Measurements from ENCODE around the gene PCNT. TPM values are rescaled to one million over a fixed set of nuclear protein-coding genes. Genes with fewer than 3 reads are reported as not detected.
"Not testable (repeated sequence)": the region's sequence is repeated elsewhere in the genome, so short reads cannot be mapped to it uniquely, and the experiment has no call there.

Gene PCNT
- polyA plus RNA-seq, 1 experiment, result 8.5 TPM

DNA sequence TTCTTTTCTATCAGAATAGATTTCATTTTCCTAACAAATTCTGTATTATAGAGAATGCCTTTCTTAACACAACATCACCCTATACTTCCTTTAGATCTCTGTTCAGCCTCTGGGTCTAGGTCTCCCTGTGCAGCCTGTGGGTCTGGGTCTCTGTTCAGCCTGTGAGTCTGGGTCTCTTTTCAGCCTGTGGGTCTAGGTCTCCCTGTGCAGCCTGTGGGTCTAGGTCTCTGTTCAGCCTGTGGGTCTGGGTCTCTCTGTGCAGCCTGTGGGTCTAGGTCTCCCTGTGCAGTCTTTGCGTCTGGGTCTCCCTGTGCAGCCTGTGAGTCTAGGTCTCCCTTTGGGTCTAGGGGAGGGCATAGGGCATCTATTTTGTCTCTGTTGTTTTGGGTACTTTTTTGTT is 75.2 kb downstream of the PCNT start:
- ChIA-PET CTCF (no interaction called here), POLR2A (no interaction called here)
- Histone ChIP-seq H3K9me3 (ENCODE audit: control insufficient read depth, insufficient read depth, low read length) (no peaks in the 10 kb centered on the region; the same call in 1 of the 2 replicates), H3K27ac (ENCODE audit: low read depth, low read length) (no peak overlapping the region), H3K27me3 (ENCODE audit: control insufficient read depth, insufficient read depth, low read length) (no peaks in the 10 kb centered on the region), H3K4me3 (ENCODE audit: low read depth, low read length) (no peak overlapping the region)
- TF ChIP-seq, protein P1, sequence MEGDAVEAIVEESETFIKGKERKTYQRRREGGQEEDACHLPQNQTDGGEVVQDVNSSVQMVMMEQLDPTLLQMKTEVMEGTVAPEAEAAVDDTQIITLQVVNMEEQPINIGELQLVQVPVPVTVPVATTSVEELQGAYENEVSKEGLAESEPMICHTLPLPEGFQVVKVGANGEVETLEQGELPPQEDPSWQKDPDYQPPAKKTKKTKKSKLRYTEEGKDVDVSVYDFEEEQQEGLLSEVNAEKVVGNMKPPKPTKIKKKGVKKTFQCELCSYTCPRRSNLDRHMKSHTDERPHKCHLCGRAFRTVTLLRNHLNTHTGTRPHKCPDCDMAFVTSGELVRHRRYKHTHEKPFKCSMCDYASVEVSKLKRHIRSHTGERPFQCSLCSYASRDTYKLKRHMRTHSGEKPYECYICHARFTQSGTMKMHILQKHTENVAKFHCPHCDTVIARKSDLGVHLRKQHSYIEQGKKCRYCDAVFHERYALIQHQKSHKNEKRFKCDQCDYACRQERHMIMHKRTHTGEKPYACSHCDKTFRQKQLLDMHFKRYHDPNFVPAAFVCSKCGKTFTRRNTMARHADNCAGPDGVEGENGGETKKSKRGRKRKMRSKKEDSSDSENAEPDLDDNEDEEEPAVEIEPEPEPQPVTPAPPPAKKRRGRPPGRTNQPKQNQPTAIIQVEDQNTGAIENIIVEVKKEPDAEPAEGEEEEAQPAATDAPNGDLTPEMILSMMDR (IDR thresholded peaks at IDR 0.05; ENCODE audit: low read depth, low read length), result no peak
- DNase-seq (ENCODE audit: low read depth, low spot score), result no peak

DNA sequence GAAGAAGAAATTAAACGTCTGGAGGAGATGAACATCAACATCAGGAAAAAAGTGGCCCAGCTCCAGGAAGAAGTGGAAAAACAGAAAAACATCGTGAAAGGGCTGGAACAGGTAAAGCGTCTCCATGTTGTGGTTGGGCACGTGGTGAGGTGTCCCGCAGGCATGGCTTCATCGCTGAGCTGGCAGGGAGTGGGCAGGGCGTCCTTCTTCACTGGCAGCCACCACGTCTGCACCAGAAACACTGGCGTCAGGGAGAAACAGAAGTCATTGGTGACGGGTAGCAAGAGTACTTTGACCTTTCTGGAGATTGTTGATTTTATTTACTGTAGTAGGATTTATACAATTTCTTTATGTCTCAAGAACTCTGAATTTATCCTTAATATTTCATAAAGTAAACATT is 75.7 kb downstream of the PCNT start:
- ChIA-PET POLR2A (no interaction called here), CTCF (no interaction called here)
- TF ChIP-seq, protein P1 (IDR thresholded peaks at IDR 0.05; ENCODE audit: low read depth, low read length), result no peak
- no peak for DNase-seq (ENCODE audit: low read depth, low spot score)
- Histone ChIP-seq H3K27me3 (ENCODE audit: control insufficient read depth, insufficient read depth, low read length) (no peaks in the 10 kb centered on the region), H3K27ac (ENCODE audit: low read depth, low read length) (no peak overlapping the region), H3K4me3 (ENCODE audit: low read depth, low read length) (no peak overlapping the region), H3K9me3 (ENCODE audit: control insufficient read depth, insufficient read depth, low read length) (no peaks in the 10 kb centered on the region; the same call in 1 of the 2 replicates)

DNA sequence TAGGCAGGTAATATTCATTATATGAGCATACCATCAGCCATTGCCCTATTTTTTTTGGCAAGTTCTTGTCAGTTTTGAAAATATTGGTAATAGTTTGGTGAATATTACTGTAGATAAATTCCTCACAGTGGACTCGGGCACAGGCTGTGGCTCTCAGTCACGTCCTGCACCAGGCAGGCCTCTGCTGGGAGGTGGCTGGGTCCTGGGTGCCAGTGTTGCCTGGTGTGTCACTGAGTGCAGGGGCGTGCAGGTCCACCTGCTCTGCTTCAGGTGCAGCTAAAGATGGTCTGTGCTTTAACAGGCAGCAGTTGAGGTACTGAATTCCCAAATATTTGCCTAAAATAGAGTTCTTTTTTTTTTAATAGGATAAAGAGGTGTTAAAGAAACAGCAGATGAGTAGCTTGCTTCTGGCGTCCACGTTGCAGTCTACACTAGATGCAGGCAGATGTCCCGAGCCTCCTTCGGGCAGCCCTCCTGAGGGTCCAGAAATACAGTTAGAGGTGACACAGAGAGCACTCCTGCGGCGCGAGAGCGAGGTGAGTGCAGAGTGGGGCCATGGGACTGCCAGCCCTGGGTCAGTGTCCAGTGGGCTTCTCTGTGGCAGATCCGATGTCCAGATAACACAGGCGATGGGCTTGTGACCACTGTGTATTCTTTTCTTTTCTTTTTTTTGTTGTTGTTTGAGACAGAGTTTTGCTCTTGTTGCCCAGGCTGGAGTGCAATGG is 77.4 kb downstream of the PCNT start:
- ChIA-PET POLR2A (no interaction called here), CTCF (no interaction called here)
- H3K27ac ChIP-seq (ENCODE audit: low read depth, low read length), result no peak overlapping the region
- TF ChIP-seq, protein P1 (IDR thresholded peaks at IDR 0.05; ENCODE audit: low read depth, low read length), result no peak
- no peak overlapping the region for H3K4me3 ChIP-seq (ENCODE audit: low read depth, low read length)
- no peaks in the 10 kb centered on the region; the same call in 1 of the 2 replicates for H3K9me3 ChIP-seq (ENCODE audit: control insufficient read depth, insufficient read depth, low read length)
- no peak for DNase-seq (ENCODE audit: low read depth, low spot score)
- no peaks in the 10 kb centered on the region for H3K27me3 ChIP-seq (ENCODE audit: control insufficient read depth, insufficient read depth, low read length)

DNA sequence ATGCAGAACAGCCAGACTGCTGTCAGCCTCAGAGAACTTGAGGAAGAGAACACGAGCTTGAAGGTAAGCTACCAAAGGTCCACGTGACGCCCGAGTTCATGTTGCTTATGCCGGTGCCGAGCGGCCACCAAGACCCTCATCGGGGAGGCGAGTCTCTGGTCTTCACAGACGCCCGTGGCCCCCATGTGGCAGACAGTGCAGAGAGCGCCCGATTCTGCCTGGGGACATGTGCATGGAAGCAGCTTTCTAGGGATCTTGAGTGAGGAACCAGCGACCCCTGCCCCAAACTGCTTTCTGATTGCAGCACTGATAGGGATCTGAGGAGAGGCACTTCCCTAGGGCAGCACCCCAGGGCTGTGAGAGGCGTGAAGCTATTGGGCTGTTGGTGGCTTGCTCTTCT is 78.5 kb downstream of the PCNT start:
- no peaks in the 10 kb centered on the region for H3K27me3 ChIP-seq (ENCODE audit: control insufficient read depth, insufficient read depth, low read length)
- TF ChIP-seq, protein P1 (IDR thresholded peaks at IDR 0.05; ENCODE audit: low read depth, low read length), result no peak
- H3K9me3 ChIP-seq (ENCODE audit: control insufficient read depth, insufficient read depth, low read length), result no peaks in the 10 kb centered on the region; the same call in 1 of the 2 replicates
- no peak for DNase-seq (ENCODE audit: low read depth, low spot score)
- no peak overlapping the region for H3K4me3 ChIP-seq (ENCODE audit: low read depth, low read length)
- ChIA-PET CTCF (no interaction called here), POLR2A (no interaction called here)
- H3K27ac ChIP-seq (ENCODE audit: low read depth, low read length), result no peak overlapping the region

DNA sequence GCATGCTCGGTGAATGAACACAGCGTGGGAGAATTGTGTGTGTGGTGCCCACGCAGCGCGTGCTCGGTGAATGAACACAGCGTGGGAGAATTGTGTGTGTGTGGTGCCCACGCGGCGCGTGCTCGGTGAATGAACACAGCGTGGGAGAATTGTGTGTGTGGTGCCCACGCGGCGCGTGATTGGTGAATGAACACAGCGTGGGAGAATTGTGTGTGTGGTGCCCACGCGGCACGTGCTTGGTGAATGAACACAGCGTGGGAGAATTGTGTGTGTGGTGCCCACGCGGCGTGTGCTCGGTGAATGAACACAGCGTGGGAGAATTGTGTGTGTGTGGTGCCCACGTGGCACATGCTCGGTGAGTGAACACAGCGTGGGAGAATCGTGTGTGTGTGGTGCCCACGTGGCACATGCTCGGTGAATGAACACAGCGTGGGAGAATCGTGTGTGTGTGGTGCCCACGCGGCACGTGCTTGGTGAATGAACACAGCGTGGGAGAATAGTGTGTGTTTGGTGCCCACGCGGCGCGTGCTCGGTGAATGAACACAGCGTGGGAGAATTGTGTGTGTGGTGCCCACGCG is 79.4 kb downstream of the PCNT start:
- POLR2A ChIA-PET; DNase-seq (ENCODE audit: low read depth, low spot score); H3K4me3 ChIP-seq (ENCODE audit: low read depth, low read length); H3K9me3 ChIP-seq (ENCODE audit: control insufficient read depth, insufficient read depth, low read length); H3K27ac ChIP-seq (ENCODE audit: low read depth, low read length); CTCF ChIA-PET; H3K27me3 ChIP-seq (ENCODE audit: control insufficient read depth, insufficient read depth, low read length): not testable (repeated sequence)
